Esophagus muscularis mucosa (tissue), 3 donors: ENCODE results near the gene MPP1.

Experiments used
- CTCF ChIP-seq, 3 experiments: fragments of 200-600 bp in 2 of 3; fragments of 450-650 bp in 1 of 3; sonication (generic) in 2 of 3; IDR thresholded peaks; one replicate each; pipeline ENCODE4 v1.5.1; 2017 to 2019; ENCODE audit warnings: antibody characterized with exemption in 3 of 3, mild to moderate bottlenecking in 2 of 3, moderate library complexity in 1 of 3
- EP300 ChIP-seq: sonication (generic); formaldehyde crosslinking; IDR thresholded peaks from one replicate; pipeline ENCODE4 v1.6.1; 2017; ENCODE audit warnings: antibody characterized with exemption

- TF ChIP-seq CTCF (IDR thresholded peaks at IDR 0.05) (no peak), EP300 (no peak)
Measured at GRCh38 chrX:154828016-154828408, 22.7 kb upstream of the MPP1 start.
